ENCODE measurements around the gene MTMR12. TPM values are rescaled to one million over a fixed set of nuclear protein-coding genes. Genes with fewer than 3 reads are reported as not detected.

Gene MTMR12
- total and polyA plus RNA-seq, 10 donors: 6.8 to 42.2 (median 27.9) TPM

DNA sequence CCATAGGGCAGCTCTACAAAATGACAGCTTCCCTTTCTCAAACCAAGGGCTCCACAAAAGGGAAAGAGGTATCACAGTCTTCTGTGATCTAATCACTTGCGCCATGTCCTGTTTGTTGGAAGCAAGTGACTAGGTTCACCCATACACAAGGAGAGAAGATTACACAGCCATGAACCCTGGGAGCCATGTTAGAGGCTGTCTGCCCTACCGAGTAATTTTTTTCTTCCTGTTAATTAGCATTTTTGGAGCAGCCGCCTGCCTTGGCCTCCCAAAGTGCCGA, 105.4 kb downstream of the MTMR12 start:
- intact Hi-C loops (cut with DNase I; ENCODE audit: low total_unique reads): no loop called here
- TF ChIP-seq POLR2AphosphoS5 (IDR thresholded peaks at IDR 0.05) (no peak), POLR2A (IDR thresholded peaks at IDR 0.05) (no peak)
- TF ChIP-seq, protein P1, sequence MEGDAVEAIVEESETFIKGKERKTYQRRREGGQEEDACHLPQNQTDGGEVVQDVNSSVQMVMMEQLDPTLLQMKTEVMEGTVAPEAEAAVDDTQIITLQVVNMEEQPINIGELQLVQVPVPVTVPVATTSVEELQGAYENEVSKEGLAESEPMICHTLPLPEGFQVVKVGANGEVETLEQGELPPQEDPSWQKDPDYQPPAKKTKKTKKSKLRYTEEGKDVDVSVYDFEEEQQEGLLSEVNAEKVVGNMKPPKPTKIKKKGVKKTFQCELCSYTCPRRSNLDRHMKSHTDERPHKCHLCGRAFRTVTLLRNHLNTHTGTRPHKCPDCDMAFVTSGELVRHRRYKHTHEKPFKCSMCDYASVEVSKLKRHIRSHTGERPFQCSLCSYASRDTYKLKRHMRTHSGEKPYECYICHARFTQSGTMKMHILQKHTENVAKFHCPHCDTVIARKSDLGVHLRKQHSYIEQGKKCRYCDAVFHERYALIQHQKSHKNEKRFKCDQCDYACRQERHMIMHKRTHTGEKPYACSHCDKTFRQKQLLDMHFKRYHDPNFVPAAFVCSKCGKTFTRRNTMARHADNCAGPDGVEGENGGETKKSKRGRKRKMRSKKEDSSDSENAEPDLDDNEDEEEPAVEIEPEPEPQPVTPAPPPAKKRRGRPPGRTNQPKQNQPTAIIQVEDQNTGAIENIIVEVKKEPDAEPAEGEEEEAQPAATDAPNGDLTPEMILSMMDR (IDR thresholded peaks at IDR 0.05 in 8 of 11, conservative IDR thresholded peaks at IDR 0.05 in 3 of 11): no peak
- no peak overlapping the region for H3K4me3 ChIP-seq
- WGBS, 5 donors: 74 to 94% (median 81%) methylated on average over 4 of the region's 4 CpGs
- no peaks in the 10 kb centered on the region for H3K9me3 ChIP-seq
- DNase-seq: no peak
- H3K36me3 ChIP-seq: no peaks in the 10 kb centered on the region
- H3K27me3 ChIP-seq (replicated peaks in 1 of 7): no peaks in the 10 kb centered on the region
- H3K4me1 ChIP-seq: peaks cover 0 to 27% (median 11%) of the 10 kb centered on the region in 6 donors
- H3K27ac ChIP-seq: peak overlapping the region in 4 of 8 donors; percentile 49 to 74 (median 54)

DNA sequence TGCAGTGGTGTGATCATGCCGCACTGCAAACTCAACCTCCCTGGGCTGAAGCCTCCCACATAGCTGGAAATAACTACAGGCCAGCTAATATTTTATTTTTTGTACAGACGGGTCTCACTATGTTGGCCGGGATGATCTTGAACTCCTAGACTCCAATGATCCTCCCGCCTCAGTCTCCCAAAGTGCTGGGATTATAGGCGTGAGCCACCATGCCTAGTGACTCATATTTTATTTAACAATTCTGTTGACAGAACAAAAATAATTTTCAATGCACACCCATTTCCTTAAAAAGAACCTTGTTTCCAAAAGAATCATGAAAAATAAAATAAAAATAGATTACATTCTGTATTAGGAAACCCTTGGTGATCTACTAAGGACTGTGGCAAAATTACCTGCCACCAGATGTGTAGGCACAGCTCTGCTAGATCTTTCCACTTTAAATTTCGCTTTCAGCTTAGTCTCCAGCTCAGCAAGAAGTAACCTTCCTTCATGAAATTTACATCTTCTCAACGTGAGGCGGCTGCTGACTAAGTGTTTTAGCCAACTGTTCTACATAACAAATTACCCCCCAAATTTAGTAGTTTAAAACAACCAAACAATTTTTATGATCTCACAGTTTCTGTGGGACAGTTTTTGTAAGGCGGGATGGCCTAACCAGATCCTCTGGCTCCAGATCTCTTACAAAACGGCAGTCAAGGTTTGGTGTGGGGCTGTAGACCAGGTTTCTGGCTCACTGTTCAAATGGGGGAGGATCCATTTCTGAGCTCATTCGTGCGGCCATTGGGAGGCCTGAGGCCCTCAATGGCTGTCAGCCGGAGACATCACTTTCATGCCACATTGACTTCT, 106.0 kb downstream of the MTMR12 start:
- WGBS, 5 donors: 75 to 79% (median 77%) methylated on average over 13 of the region's 13 CpGs
- intact Hi-C loops (cut with DNase I; ENCODE audit: low total_unique reads): no loop called here
- TF ChIP-seq POLR2A (IDR thresholded peaks at IDR 0.05): no peak
- TF ChIP-seq, protein P1 (IDR thresholded peaks at IDR 0.05 in 8 of 11, conservative IDR thresholded peaks at IDR 0.05 in 3 of 11): no peak
- no peak for TF ChIP-seq POLR2AphosphoS5 (IDR thresholded peaks at IDR 0.05)
- peaks cover 0 to 23% (median 10%) of the 10 kb centered on the region in 6 donors for H3K4me1 ChIP-seq
- no peaks in the 10 kb centered on the region for H3K9me3 ChIP-seq
- H3K27me3 ChIP-seq (replicated peaks in 1 of 7): no peaks in the 10 kb centered on the region
- no peaks in the 10 kb centered on the region for H3K36me3 ChIP-seq
- H3K4me3 ChIP-seq: no peak overlapping the region
- peak; percentile 37 for DNase-seq
- H3K27ac ChIP-seq: peak overlapping the region in 4 of 8 donors; percentile 49 to 74 (median 54)

DNA sequence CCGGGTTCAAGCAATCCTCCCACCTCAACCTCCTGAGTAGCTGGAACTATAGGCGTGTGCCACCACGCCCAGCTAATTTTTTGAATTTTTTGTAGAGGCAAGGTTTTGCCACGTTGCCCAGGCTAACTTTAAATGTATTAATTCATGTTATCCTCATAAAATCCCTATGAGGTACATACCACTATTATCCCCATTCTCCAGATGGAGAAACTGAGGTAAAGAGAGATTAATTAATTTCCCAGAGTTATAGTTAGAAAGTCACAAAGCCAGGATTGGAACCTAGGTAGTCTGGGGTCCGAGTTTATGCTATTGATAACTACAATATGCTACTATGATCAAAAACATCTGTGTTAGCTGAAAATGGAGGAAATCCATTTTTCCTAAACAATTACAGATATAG, 106.7 kb downstream of the MTMR12 start:
- intact Hi-C loops (cut with DNase I; ENCODE audit: low total_unique reads): no loop called here
- peaks cover 0 to 23% (median 6%) of the 10 kb centered on the region in 6 donors for H3K4me1 ChIP-seq
- WGBS, 5 donors: 83 to 94% (median 89%) methylated on average over 5 of the region's 5 CpGs
- H3K36me3 ChIP-seq: no peaks in the 10 kb centered on the region
- DNase-seq: no peak
- TF ChIP-seq, protein P1 (IDR thresholded peaks at IDR 0.05 in 8 of 11, conservative IDR thresholded peaks at IDR 0.05 in 3 of 11): no peak
- no peak for TF ChIP-seq POLR2A (IDR thresholded peaks at IDR 0.05)
- TF ChIP-seq POLR2AphosphoS5 (IDR thresholded peaks at IDR 0.05): no peak
- H3K27ac ChIP-seq: no peak overlapping the region
- no peaks in the 10 kb centered on the region for H3K27me3 ChIP-seq (replicated peaks in 1 of 7)
- no peak overlapping the region for H3K4me3 ChIP-seq
- H3K9me3 ChIP-seq: no peaks in the 10 kb centered on the region

DNA sequence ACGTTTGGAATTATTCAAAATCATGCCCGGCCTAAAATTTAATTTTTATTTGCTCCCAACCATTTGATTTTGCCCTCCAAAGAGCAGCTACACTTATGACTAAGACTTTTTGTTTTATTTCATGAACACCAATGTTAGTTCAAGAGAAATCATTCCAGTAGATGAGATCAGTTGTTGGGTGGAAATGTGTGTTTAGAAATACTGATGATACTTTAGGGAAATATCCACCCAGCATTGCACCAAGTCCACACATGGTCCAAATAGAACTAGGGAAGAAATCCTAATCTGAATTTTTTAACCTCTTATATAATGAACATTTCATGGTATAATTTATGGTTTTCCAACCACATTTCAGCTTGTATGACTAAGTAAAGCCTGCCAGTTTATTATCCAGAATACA, 110.3 kb downstream of the MTMR12 start:
- Histone ChIP-seq H3K9me3 (no peaks in the 10 kb centered on the region), H3K27ac (no peak overlapping the region), H3K36me3 (no peaks in the 10 kb centered on the region), H3K4me3 (no peak overlapping the region), H3K27me3 (replicated peaks in 1 of 7) (no peaks in the 10 kb centered on the region), H3K4me1 (peaks cover 0 to 22% (median 0%) of the 10 kb centered on the region in 6 donors)
- DNase-seq: no peak
- 91 to 100% (median 93%) methylated on average over 2 of the region's 2 CpGs for WGBS, 5 donors
- intact Hi-C loops (cut with DNase I; ENCODE audit: low total_unique reads): no loop called here
- TF ChIP-seq POLR2AphosphoS5 (IDR thresholded peaks at IDR 0.05) (no peak), POLR2A (IDR thresholded peaks at IDR 0.05) (no peak)
- TF ChIP-seq, protein P1 (IDR thresholded peaks at IDR 0.05 in 8 of 11, conservative IDR thresholded peaks at IDR 0.05 in 3 of 11): no peak
